ENCODE data around the gene CTDP1.

CTDP1 gene

DNA sequence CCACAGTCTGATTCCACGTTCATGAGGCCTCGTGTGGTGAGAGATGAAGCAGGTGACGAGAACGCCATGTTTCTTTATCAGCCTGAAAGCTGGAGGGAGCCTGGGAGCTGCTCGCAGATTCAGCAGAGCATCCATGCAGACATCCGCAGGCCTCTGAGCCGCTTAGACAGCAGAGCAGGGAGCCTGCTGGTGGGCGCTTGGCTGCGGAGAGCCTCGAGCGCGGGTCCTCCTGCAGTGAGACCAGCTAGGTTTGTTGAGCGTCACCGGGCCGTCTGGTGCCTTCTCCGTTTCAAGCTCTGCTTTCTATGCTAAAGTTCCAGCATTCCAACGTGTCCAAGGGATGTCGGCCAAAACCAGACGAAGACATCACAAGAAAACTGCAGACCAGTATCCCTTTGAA is 27.6 kb downstream of the CTDP1 start:
- no peaks in the 10 kb centered on the region; the same call in 1 of the 2 replicates for H3K79me2 ChIP-seq (ENCODE audit: insufficient read depth, low read length)
- no peak overlapping the region for H3K4me3 ChIP-seq (ENCODE audit: low read length, poor library complexity, severe bottlenecking)
- H3K4me1 ChIP-seq (ENCODE audit: insufficient read depth, low read length, poor library complexity, severe bottlenecking), result no peaks in the 10 kb centered on the region
- no peaks in the 10 kb centered on the region for H3K9me3 ChIP-seq (ENCODE audit: insufficient read depth, low read depth, low read length)
- no peak for TF ChIP-seq EZH2phosphoT487 (IDR thresholded peaks at IDR 0.05; ENCODE audit: borderline replicate concordance)
- TF ChIP-seq, protein P1, sequence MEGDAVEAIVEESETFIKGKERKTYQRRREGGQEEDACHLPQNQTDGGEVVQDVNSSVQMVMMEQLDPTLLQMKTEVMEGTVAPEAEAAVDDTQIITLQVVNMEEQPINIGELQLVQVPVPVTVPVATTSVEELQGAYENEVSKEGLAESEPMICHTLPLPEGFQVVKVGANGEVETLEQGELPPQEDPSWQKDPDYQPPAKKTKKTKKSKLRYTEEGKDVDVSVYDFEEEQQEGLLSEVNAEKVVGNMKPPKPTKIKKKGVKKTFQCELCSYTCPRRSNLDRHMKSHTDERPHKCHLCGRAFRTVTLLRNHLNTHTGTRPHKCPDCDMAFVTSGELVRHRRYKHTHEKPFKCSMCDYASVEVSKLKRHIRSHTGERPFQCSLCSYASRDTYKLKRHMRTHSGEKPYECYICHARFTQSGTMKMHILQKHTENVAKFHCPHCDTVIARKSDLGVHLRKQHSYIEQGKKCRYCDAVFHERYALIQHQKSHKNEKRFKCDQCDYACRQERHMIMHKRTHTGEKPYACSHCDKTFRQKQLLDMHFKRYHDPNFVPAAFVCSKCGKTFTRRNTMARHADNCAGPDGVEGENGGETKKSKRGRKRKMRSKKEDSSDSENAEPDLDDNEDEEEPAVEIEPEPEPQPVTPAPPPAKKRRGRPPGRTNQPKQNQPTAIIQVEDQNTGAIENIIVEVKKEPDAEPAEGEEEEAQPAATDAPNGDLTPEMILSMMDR (conservative IDR thresholded peaks at IDR 0.05; ENCODE audit: low read length), result no peak
- no peak overlapping the region for H3K4me2 ChIP-seq (ENCODE audit: low read depth, low read length, poor library complexity, severe bottlenecking)
- H4K20me1 ChIP-seq (ENCODE audit: insufficient read depth, low read length, poor library complexity, severe bottlenecking), result no peaks in the 10 kb centered on the region
- no peaks in the 10 kb centered on the region for H3F3A ChIP-seq (ENCODE audit: low read depth)
- H3K9ac ChIP-seq (ENCODE audit: low read depth, low read length, poor library complexity, severe bottlenecking), result no peak overlapping the region
- no peak overlapping the region for H2AFZ ChIP-seq (ENCODE audit: low read length)
- H3K36me3 ChIP-seq (ENCODE audit: insufficient read depth, low read length), result peaks cover 87% of the 10 kb centered on the region; the same call in 1 of the 2 replicates
- H3K9me2 ChIP-seq (replicated peaks; ENCODE audit: low read depth, low read length), result no peaks in the 10 kb centered on the region
- H3K27me3 ChIP-seq (ENCODE audit: insufficient read depth, low read length, poor library complexity, severe bottlenecking), result no peaks in the 10 kb centered on the region

DNA sequence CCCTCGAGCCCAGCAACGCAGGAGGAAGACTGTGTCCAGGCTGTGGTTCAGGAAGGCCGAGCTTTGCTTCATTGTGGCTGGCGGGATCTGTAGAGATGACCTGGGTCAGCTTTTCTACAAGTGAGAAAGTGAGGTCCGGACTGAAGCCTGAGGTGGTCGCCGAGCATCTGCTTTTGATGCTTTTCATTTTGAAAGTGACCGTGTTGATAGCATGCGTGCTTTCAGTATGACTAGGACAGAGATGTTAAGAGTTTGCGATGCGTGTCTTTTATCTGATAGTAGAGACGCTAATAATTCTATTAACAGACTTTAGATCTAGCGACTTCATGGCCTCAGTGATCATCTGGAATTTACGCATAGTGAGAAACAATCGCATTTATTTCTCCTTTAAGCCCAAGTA is 28.1 kb downstream of the CTDP1 start:
- Histone ChIP-seq H3K9ac (ENCODE audit: low read depth, low read length, poor library complexity, severe bottlenecking) (no peak overlapping the region), H3F3A (ENCODE audit: low read depth) (no peaks in the 10 kb centered on the region), H4K20me1 (ENCODE audit: insufficient read depth, low read length, poor library complexity, severe bottlenecking) (no peaks in the 10 kb centered on the region), H3K4me3 (ENCODE audit: low read length, poor library complexity, severe bottlenecking) (no peak overlapping the region), H2AFZ (ENCODE audit: low read length) (no peak overlapping the region), H3K27me3 (ENCODE audit: insufficient read depth, low read length, poor library complexity, severe bottlenecking) (no peaks in the 10 kb centered on the region), H3K9me2 (replicated peaks; ENCODE audit: low read depth, low read length) (no peaks in the 10 kb centered on the region), H3K4me1 (ENCODE audit: insufficient read depth, low read length, poor library complexity, severe bottlenecking) (no peaks in the 10 kb centered on the region), H3K9me3 (ENCODE audit: insufficient read depth, low read depth, low read length) (no peaks in the 10 kb centered on the region), H3K79me2 (ENCODE audit: insufficient read depth, low read length) (no peaks in the 10 kb centered on the region; the same call in 1 of the 2 replicates), H3K4me2 (ENCODE audit: low read depth, low read length, poor library complexity, severe bottlenecking) (no peak overlapping the region), H3K36me3 (ENCODE audit: insufficient read depth, low read length) (peaks cover 91% of the 10 kb centered on the region; the same call in 1 of the 2 replicates)
- TF ChIP-seq, protein P1 (conservative IDR thresholded peaks at IDR 0.05; ENCODE audit: low read length), result no peak
- TF ChIP-seq EZH2phosphoT487 (IDR thresholded peaks at IDR 0.05; ENCODE audit: borderline replicate concordance), result no peak

DNA sequence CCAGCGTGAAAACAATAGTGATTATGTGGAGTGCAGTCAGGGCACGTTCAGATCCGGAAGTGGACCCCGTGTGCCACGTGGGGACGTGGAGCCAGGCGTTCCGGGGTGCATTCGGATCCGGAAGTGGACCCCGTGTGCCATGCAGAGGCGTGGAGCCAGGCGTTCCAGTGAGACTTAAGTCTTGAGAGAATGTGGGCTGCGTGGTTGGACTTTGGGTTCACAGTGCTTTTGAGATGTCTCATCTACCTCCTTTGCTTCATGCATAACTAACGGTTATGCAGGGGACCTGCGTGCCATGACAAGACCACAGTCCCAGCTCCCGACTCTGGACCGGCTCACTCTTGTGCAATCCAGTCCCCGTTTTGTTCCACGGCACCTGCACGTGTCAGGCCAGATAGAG is 28.8 kb downstream of the CTDP1 start:
- H2AFZ ChIP-seq (ENCODE audit: low read length), result no peak overlapping the region
- no peaks in the 10 kb centered on the region for H4K20me1 ChIP-seq (ENCODE audit: insufficient read depth, low read length, poor library complexity, severe bottlenecking)
- no peak for TF ChIP-seq EZH2phosphoT487 (IDR thresholded peaks at IDR 0.05; ENCODE audit: borderline replicate concordance)
- TF ChIP-seq, protein P1 (conservative IDR thresholded peaks at IDR 0.05; ENCODE audit: low read length), result no peak
- peaks cover 91% of the 10 kb centered on the region; the same call in 1 of the 2 replicates for H3K36me3 ChIP-seq (ENCODE audit: insufficient read depth, low read length)
- H3K27me3 ChIP-seq (ENCODE audit: insufficient read depth, low read length, poor library complexity, severe bottlenecking), result no peaks in the 10 kb centered on the region
- H3K4me2 ChIP-seq (ENCODE audit: low read depth, low read length, poor library complexity, severe bottlenecking), result no peak overlapping the region
- no peak overlapping the region for H3K9ac ChIP-seq (ENCODE audit: low read depth, low read length, poor library complexity, severe bottlenecking)
- no peaks in the 10 kb centered on the region for H3K9me3 ChIP-seq (ENCODE audit: insufficient read depth, low read depth, low read length)
- H3K4me3 ChIP-seq (ENCODE audit: low read length, poor library complexity, severe bottlenecking), result no peak overlapping the region
- no peaks in the 10 kb centered on the region for H3K9me2 ChIP-seq (replicated peaks; ENCODE audit: low read depth, low read length)
- H3K4me1 ChIP-seq (ENCODE audit: insufficient read depth, low read length, poor library complexity, severe bottlenecking), result no peaks in the 10 kb centered on the region
- no peaks in the 10 kb centered on the region for H3F3A ChIP-seq (ENCODE audit: low read depth)
- H3K79me2 ChIP-seq (ENCODE audit: insufficient read depth, low read length), result no peaks in the 10 kb centered on the region; the same call in 1 of the 2 replicates

Data from Loucy (cell line).